Stomach smooth muscle (tissue), 2 donors: ENCODE data around the gene DDIAS.
"Not testable (repeated sequence)": the region's sequence is repeated elsewhere in the genome, so short reads cannot be mapped to it uniquely, and the experiment has no call there.

ENCODE experiments used
- H3K27ac ChIP-seq: one replicate; pipeline ENCODE4 v1.7.0; 2013; ENCODE audit warnings: mild to moderate bottlenecking, low read length, inconsistent platforms
- H3K27me3 ChIP-seq, 2 donors: one replicate each; pipeline ENCODE4 v1.7.0; 2013; ENCODE audit warnings: low read length in 2 of 2; ENCODE audit not compliant: insufficient read depth in 2 of 2, control insufficient read depth in 1 of 2
- H3K36me3 ChIP-seq, 2 donors: one replicate each; pipeline ENCODE4 v1.7.0; 2013; ENCODE audit warnings: low read length in 2 of 2; ENCODE audit not compliant: control insufficient read depth in 2 of 2, insufficient read depth in 2 of 2
- H3K4me1 ChIP-seq: one replicate; pipeline ENCODE4 v1.7.0; 2013; ENCODE audit warnings: low read length; ENCODE audit not compliant: control insufficient read depth, insufficient read depth
- H3K4me3 ChIP-seq, 2 donors: one replicate each; pipeline ENCODE4 v1.7.0; 2013; ENCODE audit warnings: low read length in 2 of 2
- H3K9ac ChIP-seq, 2 donors: one replicate each; pipeline ENCODE4 v1.7.0; 2013; ENCODE audit warnings: low read length in 2 of 2, mild to moderate bottlenecking in 1 of 2
- H3K9me3 ChIP-seq, 2 donors: one replicate each; pipeline ENCODE4 v1.7.0; 2013; ENCODE audit warnings: low read length in 2 of 2; ENCODE audit not compliant: control insufficient read depth in 2 of 2
- donor health status: healthy.
- donor health status: Pancreatic carcinoma.

The DDIAS gene

GRCh38 chr11:82901165-82901921, at the start of gene DDIAS:
TSS of gene DDIAS (plus strand) at chr11:82901736. CDS start at chr11:82914739, 13,003 bp downstream.
- Histone ChIP-seq H3K4me3 (peak within 1 kb of the TSS; percentile 76 to 92), H3K9me3 (no peaks in the 10 kb centered on the region), H3K27ac (peak within 1 kb of the TSS; percentile 81), H3K9ac (peak within 1 kb of the TSS; percentile 92 to 93), H3K27me3 (no peaks in the 10 kb centered on the region), H3K36me3 (no peaks in the 10 kb centered on the region), H3K4me1 (peaks cover 13% of the 10 kb centered on the region)

GRCh38 chr11:82854242-82854641, 47.3 kb upstream of the DDIAS start:
- H3K4me1 ChIP-seq = no peaks in the 10 kb centered on the region
- H3K9me3 ChIP-seq = no peaks in the 10 kb centered on the region
- no peaks in the 10 kb centered on the region for H3K27me3 ChIP-seq
- H3K27ac ChIP-seq = no peak overlapping the region
- no peak overlapping the region for H3K4me3 ChIP-seq
- no peaks in the 10 kb centered on the region for H3K36me3 ChIP-seq
- H3K9ac ChIP-seq = no peak overlapping the region

- H3K9ac ChIP-seq, H3K9me3 ChIP-seq, H3K27ac ChIP-seq, H3K36me3 ChIP-seq, H3K27me3 ChIP-seq, H3K4me3 ChIP-seq, H3K4me1 ChIP-seq: not testable (repeated sequence)
Measured at GRCh38 chr11:82854916-82855315, 46.6 kb upstream of the DDIAS start.

GRCh38 chr11:82855616-82856015, 45.9 kb upstream of the DDIAS start:
- H3K36me3 ChIP-seq = no peaks in the 10 kb centered on the region

GRCh38 chr11:82857145-82857544, 44.4 kb upstream of the DDIAS start:
- no peak overlapping the region for H3K4me3 ChIP-seq
- H3K27me3 ChIP-seq = no peaks in the 10 kb centered on the region
- H3K9me3 ChIP-seq = no peaks in the 10 kb centered on the region
- H3K4me1 ChIP-seq = no peaks in the 10 kb centered on the region
- no peak overlapping the region for H3K9ac ChIP-seq
- no peaks in the 10 kb centered on the region for H3K36me3 ChIP-seq
- H3K27ac ChIP-seq = no peak overlapping the region

More at GRCh38 chr11:82855616-82856015, 45.9 kb upstream of the DDIAS start:
- H3K4me3 ChIP-seq = no peak overlapping the region
- H3K27me3 ChIP-seq = no peaks in the 10 kb centered on the region
- no peak overlapping the region for H3K27ac ChIP-seq
- no peak overlapping the region for H3K9ac ChIP-seq
- no peaks in the 10 kb centered on the region for H3K4me1 ChIP-seq
- no peaks in the 10 kb centered on the region for H3K9me3 ChIP-seq

- Histone ChIP-seq H3K9me3 (no peaks in the 10 kb centered on the region), H3K27ac (no peak overlapping the region), H3K36me3 (no peaks in the 10 kb centered on the region), H3K4me3 (no peak overlapping the region), H3K9ac (no peak overlapping the region), H3K4me1 (no peaks in the 10 kb centered on the region), H3K27me3 (no peaks in the 10 kb centered on the region)
Measured at GRCh38 chr11:82858133-82858532, 43.4 kb upstream of the DDIAS start.

- no peaks in the 10 kb centered on the region for H3K4me1 ChIP-seq
- H3K9me3 ChIP-seq = no peaks in the 10 kb centered on the region
- H3K36me3 ChIP-seq = no peaks in the 10 kb centered on the region
- no peak overlapping the region for H3K4me3 ChIP-seq
- H3K27me3 ChIP-seq = no peaks in the 10 kb centered on the region
- H3K27ac ChIP-seq = no peak overlapping the region
- H3K9ac ChIP-seq = no peak overlapping the region
Measured at GRCh38 chr11:82858556-82859091, 42.9 kb upstream of the DDIAS start.

GRCh38 chr11:82859750-82860149, 41.8 kb upstream of the DDIAS start:
- Histone ChIP-seq H3K4me1 (no peaks in the 10 kb centered on the region), H3K36me3 (no peaks in the 10 kb centered on the region), H3K27me3 (no peaks in the 10 kb centered on the region), H3K9ac (no peak overlapping the region), H3K4me3 (no peak overlapping the region), H3K9me3 (no peaks in the 10 kb centered on the region), H3K27ac (no peak overlapping the region)

GRCh38 chr11:82862379-82862778, 39.2 kb upstream of the DDIAS start:
- H3K27ac ChIP-seq = no peak overlapping the region
- H3K9ac ChIP-seq = no peak overlapping the region
- no peak overlapping the region for H3K4me3 ChIP-seq
- H3K9me3 ChIP-seq = no peaks in the 10 kb centered on the region
- no peaks in the 10 kb centered on the region for H3K4me1 ChIP-seq
- H3K36me3 ChIP-seq = no peaks in the 10 kb centered on the region
- no peaks in the 10 kb centered on the region for H3K27me3 ChIP-seq

- Histone ChIP-seq H3K9me3 (no peaks in the 10 kb centered on the region), H3K36me3 (no peaks in the 10 kb centered on the region), H3K9ac (no peak overlapping the region), H3K4me3 (no peak overlapping the region), H3K4me1 (no peaks in the 10 kb centered on the region), H3K27ac (no peak overlapping the region), H3K27me3 (no peaks in the 10 kb centered on the region)
Measured at GRCh38 chr11:82863209-82863608, 38.3 kb upstream of the DDIAS start.

GRCh38 chr11:82864268-82864667, 37.3 kb upstream of the DDIAS start:
- Histone ChIP-seq H3K4me1 (no peaks in the 10 kb centered on the region), H3K27ac (no peak overlapping the region), H3K9me3 (no peaks in the 10 kb centered on the region), H3K4me3 (no peak overlapping the region), H3K9ac (no peak overlapping the region), H3K36me3 (no peaks in the 10 kb centered on the region), H3K27me3 (no peaks in the 10 kb centered on the region)
